GM21381 (cell line): Measurements from ENCODE around the gene CFD.
"Not testable (repeated sequence)": the region's sequence is repeated elsewhere in the genome, so short reads cannot be mapped to it uniquely, and the experiment has no call there.

ENCODE experiments used
- ATAC-seq: cut with Tn5 transposase; IDR thresholded peaks from one replicate; pipeline ENCODE4 v1.9.1; 2021; ENCODE audit warnings: mild to moderate bottlenecking, moderate library complexity; ENCODE audit not compliant: unreplicated experiment

Gene CFD

DNA sequence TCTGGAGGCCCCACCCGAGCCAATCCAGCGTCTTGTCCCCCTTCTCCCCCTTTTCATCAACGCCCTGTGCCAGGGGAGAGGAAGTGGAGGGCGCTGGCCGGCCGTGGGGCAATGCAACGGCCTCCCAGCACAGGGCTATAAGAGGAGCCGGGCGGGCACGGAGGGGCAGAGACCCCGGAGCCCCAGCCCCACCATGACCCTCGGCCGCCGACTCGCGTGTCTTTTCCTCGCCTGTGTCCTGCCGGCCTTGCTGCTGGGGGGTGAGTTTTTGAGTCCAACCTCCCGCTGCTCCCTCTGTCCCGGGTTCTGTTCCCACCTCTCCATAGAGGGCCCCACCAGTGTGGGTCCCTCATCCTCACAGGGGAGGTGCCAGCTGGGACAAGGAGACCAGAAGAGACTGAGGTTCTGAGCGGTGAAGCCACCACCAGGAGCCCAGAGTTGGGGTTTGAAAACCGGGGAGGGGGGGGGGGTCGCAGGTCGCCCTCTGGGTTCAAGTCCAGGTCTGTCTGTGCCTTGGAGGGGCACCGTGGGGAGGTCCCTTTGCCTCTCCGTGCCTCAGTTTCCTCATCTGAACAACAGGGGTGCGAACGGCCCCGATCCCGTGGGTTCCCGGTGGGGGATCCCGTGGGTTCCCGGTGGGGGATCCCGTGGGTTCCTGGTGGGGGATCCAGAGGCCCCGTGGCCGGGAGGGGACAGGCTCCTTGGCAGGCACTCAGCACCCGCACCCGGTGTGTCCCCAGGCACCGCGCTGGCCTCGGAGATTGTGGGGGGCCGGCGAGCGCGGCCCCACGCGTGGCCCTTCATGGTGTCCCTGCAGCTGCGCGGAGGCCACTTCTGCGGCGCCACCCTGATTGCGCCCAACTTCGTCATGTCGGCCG is 7.1 kb upstream of the CFD start, which contains the start of gene ELANE:
Gene ELANE, plus strand, starts transcription at position 168 of the 878 bp plus-strand sequence. Its CDS starts 26 bp downstream, at position 194.
- ATAC-seq = no peak

DNA sequence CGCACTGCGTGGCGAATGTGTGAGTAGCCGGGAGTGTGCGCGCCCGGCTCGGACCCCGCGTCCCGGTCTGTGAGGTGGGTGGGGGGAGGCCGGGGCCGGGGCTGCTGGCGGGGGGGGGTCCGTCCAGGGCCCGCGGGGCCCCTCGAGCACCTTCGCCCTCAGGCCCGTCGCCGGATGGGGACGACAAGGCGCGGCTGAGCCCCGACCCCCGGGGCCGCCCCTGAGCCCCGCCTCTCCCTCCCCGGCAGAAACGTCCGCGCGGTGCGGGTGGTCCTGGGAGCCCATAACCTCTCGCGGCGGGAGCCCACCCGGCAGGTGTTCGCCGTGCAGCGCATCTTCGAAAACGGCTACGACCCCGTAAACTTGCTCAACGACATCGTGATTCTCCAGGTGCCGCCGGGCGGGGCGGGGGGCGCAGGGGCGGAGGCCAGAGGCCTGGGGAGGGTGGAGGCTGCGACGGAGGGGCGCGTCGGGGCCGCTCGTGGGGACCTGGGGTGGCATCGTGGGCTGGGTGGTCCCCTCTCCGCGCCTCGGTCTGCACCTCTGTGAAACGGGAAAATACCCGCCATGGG is 6.4 kb upstream of the CFD start:
- no peak for ATAC-seq

DNA sequence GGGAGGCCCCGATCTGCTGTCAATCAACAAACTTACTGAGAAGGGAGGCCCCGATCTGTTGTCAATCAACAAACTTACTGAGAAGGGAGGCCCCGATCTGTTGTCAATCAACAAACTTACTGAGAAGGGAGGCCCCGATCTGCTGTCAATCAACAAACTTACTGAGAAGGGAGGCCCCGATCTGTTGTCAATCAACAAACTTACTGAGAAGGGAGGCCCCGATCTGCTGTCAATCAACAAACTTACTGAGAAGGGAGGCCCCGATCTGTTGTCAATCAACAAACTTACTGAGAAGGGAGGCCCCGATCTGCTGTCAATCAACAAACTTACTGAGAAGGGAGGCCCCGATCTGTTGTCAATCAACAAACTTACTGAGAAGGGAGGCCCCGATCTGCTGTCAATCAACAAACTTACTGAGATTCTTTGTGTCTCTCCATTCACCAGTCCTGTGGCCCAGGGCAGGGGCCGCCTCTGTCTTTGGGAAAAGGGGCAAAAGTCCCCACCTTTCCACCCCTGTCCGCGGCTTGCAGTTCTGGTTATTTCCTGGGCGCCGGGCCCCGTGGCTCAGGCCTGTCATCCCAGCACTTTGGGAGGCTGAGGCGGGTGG is 5.7 kb upstream of the CFD start:
- ATAC-seq = not testable (repeated sequence)

DNA sequence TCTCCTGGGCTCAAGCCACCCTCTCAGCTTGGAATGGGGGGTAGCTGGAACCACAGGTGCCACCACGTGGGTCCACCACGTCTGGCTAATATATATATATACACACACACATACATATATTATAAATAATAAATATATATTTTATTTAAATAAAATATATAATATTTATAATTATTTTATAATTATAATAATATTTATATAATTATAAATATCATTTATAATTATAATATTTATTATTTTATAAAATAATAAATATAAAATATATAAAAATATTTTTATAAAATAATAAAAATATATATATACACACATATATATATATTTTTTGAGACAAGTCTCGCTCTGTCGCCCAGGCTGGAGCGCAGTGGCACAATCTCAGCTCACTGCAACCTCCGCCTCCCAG is 4.9 kb upstream of the CFD start:
- no peak for ATAC-seq

DNA sequence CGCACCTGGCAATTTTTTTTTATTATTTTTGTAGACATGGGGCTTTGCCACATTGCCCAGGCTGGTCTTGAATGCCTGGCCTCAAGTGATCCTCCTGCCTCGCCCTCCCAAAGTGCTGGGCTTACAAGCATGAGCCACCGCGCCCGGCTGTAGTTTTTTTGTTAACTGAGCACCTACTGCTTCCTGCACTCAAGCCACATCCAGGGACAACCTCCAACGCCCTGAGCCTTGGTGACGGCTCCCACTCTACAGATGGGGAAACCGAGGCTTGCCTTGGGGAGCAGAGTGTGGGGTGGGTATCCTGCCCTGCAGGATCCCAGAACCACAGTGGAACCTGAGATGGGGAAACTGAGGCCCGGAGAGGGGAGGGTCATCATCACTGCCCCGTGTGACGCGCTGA is 4.3 kb upstream of the CFD start:
- no peak for ATAC-seq

DNA sequence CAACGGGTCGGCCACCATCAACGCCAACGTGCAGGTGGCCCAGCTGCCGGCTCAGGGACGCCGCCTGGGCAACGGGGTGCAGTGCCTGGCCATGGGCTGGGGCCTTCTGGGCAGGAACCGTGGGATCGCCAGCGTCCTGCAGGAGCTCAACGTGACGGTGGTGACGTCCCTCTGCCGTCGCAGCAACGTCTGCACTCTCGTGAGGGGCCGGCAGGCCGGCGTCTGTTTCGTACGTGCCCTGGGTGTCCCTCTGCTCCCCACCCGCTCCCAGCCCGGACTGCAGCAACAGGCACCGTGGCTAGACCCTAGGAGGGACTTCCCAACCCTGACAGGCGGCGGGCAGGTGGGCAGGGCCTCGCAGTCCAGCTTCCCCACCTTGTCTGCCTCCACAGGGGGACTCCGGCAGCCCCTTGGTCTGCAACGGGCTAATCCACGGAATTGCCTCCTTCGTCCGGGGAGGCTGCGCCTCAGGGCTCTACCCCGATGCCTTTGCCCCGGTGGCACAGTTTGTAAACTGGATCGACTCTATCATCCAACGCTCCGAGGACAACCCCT is 3.8 kb upstream of the CFD start:
- no peak for ATAC-seq

DNA sequence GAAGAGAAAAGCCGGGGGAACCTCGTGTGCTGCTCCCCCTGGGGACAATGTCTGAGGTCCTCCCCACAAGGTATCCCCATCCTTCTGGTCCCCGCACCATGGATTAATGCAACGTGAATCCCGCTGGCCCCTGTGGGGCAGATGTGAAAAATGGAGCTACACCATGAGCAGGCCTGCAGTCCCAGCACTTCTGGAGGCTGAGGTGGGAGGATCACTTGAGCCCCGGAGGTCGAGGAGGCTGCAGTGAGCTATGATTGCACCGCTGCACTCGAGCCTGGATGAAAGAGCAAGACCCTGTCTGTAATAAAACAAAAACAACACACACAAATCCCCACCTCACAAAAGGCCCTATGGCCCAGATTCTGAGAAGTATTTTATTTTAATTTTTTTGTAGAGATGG is 1.2 kb upstream of the CFD start:
- no peak for ATAC-seq

DNA sequence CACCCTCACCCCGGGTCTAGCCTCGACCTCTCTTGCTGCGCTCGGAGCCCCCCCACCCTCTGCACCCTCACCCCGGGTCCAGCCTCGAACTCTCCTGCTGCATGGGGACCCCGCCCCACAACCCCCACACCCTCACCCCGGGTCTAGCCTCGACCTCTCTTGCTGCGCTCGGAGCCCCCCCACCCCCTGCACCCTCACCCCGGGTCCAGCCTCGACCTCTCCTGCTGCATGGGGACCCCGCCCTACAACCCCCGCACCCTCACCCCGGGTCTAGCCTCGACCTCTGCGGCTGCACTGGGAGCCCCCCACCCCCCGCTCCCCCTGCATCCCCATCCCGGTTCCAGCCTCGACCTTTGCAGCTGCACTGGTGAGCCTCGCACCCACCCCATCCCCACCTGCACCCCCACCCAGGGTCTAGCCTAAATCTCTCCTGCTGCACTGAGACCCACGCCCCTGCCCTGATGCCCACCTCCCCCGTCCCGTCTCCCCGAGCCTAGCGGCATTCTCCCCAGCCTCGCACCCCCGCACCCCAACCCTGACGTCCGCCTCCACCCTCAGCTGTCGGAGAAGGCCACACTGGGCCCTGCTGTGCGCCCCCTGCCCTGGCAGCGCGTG is 1.8 kb downstream of the CFD start:
- no peak for ATAC-seq

DNA sequence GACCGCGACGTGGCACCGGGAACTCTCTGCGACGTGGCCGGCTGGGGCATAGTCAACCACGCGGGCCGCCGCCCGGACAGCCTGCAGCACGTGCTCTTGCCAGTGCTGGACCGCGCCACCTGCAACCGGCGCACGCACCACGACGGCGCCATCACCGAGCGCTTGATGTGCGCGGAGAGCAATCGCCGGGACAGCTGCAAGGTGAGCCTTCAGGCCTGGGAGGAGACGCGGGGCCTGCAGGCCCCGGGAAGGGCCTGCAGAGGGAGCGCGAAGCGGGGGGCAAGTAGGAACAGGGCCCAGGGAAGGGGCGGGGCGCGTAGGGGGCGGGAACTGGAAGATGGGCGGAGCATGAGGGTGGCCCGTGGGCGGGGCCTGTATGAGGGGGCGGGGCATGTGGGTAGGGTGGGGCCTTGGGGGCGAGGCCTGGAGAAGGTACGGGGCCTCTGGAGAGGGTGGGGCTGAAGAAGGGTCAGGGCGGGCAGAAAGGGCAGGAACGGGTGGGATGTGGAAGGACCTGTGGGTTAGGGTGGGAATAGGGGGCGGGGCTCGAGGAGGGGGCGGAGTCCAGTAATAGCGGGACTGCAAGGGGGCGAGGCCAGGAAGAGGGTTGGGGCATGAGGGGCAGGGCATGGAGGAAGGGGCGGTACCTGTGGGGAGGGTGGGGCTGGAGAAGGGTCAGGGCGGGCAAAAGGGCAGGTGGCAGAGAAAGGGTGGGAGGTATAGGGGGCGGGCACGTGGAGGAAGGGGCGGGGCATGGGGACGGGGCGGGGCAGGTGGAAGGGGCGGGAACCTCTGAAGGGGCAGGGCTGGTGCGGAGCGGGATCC is 2.5 kb downstream of the CFD start:
- no peak for ATAC-seq

DNA sequence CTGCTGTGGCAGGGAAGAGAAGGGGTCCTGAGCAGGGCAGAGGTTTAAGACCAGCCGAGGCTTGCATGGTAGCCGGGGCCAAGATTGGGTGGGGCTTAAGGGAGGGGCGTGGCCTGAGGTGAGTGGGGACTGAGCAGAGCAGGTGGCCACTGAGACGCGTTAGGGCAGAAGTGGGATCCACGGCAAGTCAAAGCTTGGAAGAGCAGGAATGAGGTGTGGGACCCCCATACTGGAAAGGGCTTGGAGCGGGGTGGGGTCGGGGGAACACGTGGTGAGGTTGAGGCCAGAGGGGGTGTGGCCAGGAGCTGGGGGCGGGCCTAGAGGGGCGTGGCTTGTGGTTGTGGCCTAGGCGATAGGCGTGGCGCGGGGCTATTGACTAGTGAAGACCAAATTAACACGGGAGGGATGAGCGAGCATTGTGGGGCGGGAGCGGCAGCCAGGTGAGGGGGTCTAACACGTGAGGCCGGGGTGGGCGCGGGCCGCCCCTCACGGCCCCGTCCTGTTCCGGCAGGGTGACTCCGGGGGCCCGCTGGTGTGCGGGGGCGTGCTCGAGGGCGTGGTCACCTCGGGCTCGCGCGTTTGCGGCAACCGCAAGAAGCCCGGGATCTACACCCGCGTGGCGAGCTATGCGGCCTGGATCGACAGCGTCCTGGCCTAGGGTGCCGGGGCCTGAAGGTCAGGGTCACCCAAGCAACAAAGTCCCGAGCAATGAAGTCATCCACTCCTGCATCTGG is 3.3 kb downstream of the CFD start:
- ATAC-seq = no peak

DNA sequence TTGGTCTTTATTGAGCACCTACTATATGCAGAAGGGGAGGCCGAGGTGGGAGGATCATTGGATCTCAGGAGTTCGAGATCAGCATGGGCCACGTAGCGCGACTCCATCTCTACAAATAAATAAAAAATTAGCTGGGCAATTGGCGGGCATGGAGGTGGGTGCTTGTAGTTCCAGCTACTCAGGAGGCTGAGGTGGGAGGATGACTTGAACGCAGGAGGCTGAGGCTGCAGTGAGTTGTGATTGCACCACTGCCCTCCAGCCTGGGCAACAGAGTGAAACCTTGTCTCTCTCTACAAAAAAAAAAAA is 3.8 kb downstream of the CFD start:
- no peak for ATAC-seq

DNA sequence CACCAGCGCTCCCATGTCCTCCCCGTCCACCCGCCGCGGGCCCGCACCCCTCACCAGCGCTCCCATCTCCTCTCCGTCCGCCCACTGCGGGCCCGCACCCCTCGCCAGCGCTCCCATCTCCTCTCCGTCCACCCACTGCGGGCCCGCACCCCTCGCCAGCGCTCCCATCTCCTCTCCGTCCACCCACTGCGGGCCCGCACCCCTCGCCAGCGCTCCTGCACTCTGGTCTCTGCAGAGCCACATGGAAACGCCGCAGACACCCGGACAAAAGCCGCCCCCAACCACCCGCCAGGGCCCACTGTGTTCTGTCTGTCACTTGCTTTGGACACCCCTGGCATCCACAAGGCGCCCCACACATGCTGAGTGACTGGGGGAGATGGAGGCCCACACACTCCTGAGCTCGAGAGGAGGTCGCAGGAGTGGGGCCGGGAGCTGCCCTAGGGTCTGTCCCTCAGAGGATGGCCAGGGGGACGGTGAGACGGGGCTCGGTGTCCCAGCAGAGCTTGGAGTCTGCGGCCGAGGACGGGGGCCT is 7.4 kb downstream of the CFD start:
- ATAC-seq = no peak

DNA sequence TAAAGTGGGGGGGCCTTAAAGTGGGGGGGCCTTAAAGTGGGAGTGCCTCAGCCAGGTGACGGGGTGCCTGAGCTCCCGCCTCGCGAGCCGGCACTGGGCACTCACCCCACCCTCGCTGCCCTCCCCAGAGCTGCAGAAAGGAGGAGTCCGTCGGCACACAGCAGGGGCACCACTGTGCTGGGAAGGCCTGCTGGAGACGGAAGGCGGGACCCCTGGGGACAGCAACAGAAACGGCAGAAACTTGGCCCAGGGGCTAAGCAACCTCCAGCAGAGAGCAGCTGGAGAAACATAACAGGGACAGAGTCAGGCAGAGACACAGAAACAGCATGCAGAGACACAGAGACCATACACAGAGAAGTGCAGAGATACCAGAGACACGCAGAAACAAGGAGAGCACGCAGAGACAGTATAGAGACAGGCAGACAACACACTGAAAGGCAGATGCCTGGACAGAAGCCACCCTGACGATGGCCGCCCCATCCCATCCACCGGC is 7.9 kb downstream of the CFD start:
- ATAC-seq = no peak

DNA sequence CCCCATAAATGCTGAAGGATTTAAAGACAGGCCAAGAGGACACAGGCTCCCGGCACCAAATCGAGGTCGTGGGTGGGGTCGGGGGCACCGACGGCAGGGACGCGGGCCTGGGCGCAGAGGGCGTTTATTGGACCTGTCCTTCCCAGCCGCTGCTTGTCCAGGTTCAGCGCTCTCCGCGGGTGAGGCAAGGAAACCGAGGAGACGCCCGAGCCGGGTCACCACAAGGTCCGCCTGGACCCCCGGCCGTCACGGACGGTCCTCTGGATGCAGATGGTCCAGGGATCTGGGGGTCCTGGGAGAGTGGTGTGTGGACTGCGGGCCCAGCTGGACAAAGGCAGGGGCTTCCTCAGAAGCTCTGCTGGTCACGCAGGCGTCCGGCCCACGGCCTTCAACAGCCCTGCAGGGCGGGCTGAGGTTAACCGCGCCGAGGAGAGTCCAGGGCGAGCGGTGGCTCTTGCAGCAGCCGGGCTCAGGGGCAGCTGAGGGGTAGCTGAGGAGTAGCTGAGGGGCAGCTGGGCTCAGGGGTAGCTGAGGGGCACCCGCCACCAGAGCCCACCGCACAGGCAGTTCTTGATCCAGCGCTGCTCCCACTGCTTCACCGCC is 8.5 kb downstream of the CFD start:
- no peak for ATAC-seq

DNA sequence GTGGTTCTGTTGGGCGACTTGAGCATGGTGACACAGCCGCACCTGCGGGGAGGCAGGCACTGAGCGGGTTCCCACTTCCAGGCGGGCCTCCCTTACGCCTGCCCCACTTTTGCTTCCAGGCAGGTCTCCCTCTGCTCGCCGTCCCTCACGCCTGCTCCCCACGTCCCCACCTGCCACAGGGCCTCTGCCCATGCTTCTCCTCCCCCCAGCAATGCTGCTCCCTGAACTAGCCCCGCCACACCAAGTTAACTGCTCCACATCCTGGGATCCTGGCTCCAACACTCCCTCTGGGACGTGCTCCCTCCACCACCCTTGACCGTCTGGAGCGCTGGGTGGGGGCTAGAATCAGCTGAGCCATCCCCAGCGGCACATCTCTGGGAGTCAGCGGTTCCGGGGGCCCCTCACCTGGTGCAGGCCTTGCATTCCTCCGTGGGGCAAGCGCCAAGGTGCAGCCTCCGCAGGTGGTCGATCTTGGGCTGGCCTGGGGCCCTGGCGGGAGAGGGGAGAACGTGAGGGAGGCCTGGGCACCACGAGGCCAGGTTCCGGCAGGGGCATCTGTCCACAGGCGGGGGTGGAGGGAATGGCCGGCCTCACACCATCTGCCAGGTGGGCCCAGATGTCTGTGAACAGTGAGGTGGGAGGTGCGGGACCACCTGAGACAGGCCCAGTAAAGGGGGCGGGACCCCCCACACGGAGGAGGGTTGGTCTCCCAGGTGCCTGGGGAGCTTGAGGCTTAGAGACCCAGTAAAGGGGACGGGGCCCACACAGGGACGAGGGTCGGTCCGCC is 9.2 kb downstream of the CFD start:
- no peak for ATAC-seq

DNA sequence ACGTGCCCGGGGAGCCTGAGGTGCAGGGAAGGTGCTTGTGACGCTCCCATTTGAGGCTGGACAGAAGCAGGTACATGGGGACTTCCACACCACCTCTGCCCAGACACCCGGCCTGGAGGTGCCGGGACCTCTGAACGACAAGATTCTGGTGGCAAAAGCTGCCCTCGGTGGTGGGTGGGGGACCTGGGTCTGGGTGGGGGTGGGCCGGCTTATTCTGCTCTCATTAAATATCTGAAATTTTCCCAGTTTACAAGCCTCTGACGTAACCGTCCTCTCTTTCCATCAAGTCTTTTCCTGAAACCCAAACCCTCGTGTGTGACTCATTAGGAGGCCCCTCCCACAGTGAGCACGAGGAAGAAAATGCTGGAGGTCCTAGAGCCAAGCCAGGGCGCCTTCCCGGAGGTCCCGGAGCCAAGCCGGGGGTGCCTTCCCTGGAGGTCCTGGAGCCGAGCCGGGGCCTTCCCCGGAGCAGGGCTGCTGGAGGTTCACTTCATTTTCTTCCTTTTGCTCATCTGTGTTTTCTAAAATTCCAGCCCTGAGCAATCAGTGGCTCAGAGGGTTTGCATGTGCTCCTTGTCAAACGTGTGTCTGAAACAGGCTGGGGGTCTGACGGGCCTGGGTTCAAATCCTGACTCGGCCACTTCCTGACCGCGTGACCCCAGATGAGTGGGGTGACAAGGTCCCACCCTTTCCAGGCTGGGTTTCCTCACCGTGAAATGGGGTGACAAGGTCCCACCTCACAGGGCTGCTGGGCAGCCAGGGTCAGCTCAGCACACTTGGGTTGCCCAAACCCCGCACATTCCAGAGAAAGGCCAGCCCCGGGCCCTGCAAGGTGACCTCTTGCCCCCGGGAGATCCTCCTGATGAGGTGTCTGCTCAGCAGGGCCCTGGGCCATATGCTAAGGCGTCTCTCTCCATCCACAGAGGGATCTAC is 10.0 kb downstream of the CFD start:
- no peak for ATAC-seq

DNA sequence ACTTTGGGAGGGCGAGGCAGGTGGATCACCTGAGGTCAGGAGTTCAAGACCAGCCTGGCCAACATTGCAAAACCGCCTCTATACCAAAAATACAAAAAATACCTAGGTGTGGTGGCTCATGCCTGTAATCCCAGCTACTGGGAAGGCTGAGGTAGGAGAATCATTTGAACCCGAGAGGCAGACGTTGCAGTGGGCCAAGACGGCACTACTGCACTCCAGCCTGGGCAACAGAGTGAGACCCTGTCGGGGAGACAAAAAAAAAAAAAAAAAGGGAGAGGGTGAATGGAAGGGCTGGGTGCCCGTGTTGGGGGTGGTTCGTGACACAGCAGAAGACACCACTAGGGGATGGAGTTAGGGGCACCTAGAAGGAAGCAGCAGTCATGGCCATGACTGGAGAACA is 10.8 kb downstream of the CFD start:
- ATAC-seq = no peak
